SW480 (cell line): ENCODE data around the gene LRRC57.

ENCODE experiments used
- DNase-seq: peaks from one replicate; pipeline ENCODE4 v3.0.0-alpha.2; 2016; ENCODE audit warnings: low spot score

LRRC57 gene

DNA sequence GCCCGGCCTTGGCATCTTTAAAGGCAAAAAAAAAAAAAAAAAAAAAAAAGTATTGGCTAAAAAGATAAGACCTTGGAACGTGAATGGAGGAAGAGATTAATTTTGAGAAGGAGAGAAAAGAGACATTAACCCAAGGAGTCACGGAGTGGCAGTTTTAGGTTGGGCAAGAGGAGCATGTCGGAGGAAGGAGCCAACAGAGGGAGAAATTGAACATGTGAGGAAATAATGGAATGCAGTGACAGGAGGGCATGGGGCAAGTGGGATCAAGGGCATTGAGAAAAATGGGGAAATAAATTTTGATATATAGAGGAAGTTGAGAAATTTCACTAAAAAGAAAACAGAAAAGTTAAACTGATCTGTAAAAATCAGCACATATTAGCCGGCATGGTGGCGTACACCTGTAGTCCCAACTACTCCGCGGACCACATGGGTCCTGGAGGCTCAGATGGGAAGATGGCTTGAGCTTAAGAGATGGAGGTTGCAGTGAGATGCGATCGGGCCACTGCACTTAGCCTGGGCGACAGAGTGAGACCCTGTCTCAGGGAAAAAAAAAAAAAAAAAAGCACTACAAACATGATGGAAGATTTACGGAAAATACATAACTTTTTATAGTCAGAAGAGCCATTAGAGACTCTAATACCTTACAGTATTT, 1.3 kb upstream of the LRRC57 start:
- no peak for DNase-seq

DNA sequence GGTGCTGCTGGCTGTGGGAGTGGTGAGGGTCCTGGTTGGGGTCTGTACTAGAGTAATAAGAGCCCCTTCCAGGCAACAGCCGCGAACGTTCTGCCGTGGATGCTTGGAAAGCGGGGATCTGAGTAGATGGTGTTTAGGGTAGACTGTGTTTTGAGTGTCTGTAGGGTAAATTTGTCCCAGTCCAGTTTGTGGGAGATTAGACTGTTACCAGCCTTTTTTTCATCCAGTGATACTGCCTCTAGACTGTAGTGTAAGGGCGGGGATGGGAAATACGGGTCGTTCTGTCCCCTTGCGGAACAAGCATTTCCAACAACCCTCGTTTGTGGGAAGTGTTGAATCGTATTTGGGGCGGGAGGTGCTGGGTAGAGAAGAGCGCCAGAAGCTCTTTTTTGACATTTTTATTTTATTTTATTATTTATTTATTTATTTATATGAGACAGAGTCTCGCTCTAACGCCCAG, 469 bp upstream of the LRRC57 start:
- DNase-seq: peak; percentile 58

DNA sequence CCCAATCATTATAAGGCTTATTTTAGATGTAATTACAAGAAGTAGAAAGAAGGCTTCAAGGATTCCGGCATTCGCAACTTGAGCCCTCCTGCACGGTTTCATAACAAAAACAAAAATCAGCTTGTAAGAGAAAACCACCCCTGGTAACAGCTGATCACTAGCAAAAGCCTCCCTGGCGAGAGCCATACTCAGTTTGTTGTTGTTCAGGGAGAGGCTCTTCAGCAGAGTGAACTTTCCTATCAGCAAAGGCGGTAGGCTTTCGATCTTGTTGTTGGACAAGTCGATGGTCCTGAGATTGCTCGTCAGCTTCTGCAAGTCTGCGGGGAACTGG, 710 bp downstream of the LRRC57 start:
- no peak for DNase-seq

DNA sequence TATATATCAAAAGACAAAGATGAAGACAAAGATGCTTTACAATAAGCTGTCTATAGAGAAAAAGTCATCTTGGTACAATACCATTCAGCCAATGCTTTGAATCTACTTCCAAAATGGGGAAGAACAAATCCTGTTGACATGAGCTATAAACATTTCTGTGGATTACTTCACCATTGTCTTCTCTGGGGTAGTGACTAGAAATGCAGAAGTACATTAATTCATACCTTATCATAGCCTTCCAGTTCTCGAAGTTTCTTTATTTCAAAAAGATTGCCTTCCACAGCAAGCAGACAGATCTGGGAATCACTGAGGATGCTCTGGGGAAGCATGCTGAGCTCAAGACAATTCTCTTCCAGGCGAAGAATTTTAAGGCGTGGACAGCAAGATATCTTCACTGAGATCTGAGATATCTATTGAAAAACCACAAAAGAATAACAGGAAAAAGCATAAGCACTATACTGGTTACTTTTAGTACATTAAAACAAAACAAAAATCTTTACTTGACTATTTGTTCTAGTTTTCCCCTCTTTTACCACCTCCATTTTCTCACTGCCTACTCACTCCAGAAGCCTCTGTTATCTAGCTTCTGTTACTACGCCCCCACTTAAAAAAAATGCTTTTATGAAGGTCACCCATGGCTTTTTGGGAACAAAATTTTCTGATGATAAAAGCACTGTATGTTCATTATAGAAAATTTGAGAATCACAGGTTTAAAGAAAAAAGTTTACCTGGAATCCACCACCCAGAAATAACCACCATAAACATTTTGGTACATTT, 3.6 kb downstream of the LRRC57 start:
- DNase-seq: no peak

- no peak for DNase-seq
Observed at GRCh38 chr15:42533246-42533645, 15.3 kb downstream of the LRRC57 start.

GRCh38 chr15:42528970-42529369, 19.6 kb downstream of the LRRC57 start:
- no peak for DNase-seq

GRCh38 chr15:42523331-42523730, 25.3 kb downstream of the LRRC57 start:
- DNase-seq: no peak

DNA sequence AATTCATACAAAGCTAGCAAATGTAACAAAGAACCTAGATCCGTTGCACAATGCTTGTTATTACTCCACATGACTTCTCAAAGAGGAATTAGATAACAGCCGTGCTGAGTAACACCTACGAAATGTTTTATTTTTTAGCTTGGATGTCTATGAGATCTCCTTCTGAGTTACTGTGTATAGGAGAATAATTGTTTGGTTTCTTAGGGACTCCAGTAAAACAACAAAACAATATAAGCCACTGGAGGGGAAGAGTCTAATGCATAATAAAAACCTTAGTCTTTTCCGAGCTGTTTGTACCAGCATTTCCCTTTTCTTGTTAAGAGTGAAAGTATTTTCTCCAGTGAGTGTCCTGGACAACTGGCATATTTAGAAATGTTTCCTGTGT, 37.6 kb downstream of the LRRC57 start:
- DNase-seq: no peak

- DNase-seq: no peak
Observed at GRCh38 chr15:42510258-42511006, 38.2 kb downstream of the LRRC57 start.

DNA sequence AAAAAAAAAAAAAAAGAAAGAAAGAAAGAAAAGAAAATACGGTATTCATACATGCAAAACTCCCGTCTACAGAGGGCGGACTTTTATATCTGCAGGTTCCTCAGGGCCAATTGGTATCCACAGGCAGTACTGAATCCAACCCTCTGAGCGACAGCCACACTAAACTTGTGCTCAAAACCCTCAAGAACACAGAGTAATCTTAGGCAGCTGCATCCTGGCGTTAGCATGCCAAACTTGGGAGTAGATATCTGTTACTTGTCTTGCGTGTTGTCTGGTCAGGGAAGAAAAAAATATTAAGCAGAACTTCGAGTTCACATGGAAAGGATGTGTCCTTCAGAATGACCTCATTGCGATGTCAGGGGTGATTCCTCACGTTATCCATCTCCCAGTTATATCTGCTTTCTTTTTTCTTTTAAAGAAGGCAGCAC, 40.3 kb downstream of the LRRC57 start:
- no peak for DNase-seq

GRCh38 chr15:42507514-42507913, 41.1 kb downstream of the LRRC57 start:
- no peak for DNase-seq

DNA sequence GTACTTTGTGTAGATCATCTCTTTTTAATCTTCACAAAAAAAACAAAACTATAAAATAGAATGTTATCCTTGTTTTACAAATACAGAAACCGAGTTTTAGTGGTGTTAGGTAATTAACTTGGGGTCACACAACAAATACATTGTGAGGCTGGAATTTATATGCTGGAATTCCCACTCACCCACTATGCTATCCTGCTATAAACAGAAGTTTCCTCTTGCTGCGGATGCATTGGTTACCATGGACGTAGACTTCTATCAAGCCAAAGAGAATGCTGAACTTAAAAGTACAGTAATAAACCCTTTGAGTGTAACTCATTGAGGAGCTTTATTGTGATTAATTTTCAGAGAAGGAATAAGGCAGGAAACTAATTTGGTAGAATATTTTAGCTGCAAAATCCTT, 44.0 kb downstream of the LRRC57 start:
- no peak for DNase-seq

DNA sequence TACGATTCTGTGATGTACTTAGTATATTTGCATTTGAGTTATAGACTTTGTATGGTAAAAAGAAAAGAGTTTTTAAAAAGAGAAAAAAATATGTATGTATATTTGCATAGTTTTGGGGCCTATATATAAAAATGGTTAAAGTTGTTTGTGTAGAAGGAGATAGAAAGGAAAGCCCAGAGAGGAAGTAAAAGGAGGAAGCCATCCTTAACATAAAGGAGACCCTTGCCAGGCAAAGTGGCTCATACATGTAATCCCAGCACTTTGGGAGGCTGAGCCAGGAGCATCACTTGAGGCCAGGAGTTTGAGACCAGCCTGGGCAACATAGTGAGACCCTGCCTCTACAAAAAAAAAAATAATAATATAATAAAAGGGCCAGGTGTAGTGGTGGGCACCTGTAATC, 44.8 kb downstream of the LRRC57 start:
- no peak for DNase-seq

- DNase-seq: no peak
Observed at GRCh38 chr15:42502477-42502876, 46.1 kb downstream of the LRRC57 start.

DNA sequence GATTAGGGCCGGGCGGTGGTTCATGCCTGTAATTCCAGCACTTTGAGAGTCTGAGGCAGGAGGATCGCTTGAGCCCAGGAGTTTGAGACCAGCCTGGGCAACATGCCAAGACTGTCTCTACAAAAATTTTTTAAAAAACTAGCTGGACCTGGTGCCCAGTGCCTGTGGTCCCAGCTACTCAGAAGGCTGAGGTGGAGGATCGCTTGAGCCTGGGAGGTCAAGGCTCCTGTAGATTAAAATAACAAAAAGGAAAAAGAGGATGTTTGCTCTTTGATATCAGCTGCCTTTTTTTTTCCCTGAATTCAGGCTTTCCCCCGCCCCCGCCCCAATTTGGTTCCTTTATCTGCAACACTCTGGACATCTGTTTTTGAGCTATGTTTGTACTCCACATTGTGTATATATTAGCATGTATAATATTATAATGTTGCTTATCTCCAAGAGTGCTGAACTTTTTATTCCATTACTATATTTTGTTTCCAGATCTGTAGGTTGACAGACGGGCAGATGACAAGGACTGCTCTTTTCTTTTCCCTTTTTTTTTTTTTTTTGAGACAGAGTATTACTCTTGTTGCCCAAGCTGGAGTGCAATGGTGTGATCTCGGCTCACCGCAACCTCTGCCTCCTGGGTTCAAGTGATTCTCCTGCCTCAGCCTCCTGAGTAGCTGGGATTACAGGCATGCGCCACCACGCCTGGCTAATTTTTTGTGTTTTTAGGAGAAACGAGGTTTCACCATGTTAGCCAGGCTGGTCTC, 48.6 kb downstream of the LRRC57 start:
- no peak for DNase-seq

DNA sequence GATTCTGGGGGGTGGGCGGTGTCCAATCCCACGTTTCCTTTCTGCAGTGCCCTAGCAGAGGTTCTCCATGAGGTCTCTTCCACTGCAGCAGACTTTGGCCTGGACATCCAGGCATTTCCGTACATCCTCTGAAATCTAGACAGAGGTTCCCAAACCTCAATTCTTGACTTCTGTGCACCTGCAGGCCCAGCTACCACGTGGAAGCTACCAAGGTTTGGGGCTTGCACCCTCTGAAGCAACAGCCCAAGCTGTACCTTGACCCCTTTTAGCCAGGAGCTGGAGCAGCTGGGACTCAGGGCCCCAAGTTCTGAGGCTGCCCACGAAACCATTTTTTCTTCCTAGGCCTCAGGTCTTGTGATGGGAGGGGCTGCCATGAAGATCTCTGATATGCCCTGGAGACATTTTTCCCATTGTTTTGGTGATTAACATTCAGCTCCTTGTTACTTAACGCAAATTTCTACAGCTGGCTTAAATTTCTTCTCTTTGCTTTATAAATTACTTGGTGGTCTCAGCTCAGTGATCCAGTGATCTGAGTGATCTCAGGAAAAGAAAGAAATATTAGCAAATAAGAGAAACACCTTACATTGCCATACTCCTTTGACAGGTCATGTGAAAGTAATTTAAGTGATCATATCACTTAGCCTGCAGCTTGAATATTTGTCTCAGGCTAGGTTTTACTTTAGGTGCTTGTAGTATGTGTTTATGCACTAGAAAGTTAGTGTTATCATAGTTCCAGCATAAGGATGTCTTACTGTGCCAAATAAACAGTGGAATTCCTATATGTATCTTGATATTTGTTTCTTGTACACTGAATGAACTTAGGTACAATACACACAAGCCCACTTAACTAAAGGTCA, 50.2 kb downstream of the LRRC57 start:
- DNase-seq: no peak

DNA sequence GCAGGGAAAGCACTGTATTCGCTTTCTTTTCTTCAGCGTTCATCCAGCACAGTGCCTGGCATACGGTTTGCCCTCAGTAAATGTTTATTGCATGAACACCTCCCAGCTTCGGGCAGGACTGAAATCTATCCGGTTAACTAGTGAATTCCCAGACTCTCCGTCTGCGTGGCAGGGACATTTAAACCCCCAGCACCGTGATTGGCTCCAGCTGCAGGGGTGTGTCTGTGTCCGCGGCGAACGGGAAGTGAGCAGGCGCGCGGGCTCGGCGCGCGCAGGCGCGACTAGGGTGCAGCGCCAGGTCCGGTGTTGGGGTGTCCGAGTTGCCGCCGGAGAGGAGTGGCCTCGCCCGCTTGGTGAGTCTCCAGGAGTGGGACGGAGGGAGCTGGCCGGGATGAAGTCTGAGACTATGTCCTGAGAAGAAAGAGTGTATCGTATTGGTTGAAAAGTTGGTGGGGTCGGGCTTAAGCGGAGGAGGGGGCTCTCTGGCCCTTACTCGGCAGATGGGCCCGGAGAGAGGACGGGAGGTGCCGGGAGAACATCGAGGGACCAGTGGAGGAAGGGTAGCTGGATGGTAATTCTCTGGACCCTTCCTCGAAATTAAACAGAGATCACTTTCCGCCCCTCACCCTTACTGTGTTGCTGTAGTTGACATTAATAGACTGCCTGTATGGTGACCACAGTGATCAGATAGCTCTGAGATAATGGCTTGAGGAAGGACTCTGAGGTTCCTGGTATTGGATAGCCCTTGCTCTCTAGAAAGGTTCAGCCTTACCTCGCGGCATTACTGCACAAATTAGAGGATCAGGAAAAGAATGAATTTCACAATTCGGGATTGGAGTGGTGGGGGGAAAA, 53.0 kb downstream of the LRRC57 start, which contains the start of gene SNAP23:
Gene SNAP23 (plus strand): TSS at position 274 of the 852 bp plus-strand sequence. CDS start 16,213 bp downstream, outside the sequence.
- peak; percentile 89 for DNase-seq

- DNase-seq: peak; percentile 23
Observed at GRCh38 chr15:42494998-42495360, 53.6 kb downstream of the LRRC57 start.

DNA sequence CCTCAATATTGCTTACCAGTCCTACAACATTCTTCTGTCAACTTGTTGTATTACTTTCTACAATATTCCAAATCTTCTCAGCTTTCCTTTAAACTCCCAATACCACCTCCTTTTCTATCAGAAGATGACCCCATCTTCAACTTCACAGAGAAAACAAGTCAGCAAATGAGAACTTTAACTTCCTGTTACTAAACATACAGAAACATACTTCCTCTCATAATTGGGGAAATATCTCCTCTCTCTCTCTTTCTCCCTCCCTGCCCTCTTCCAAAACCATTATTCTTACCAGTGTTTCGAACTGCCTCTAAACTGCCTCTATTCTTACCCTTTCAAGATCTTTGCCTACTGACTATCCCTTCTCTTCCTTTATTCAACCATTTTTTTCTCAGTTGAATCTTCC, 54.9 kb downstream of the LRRC57 start:
- DNase-seq: no peak

GRCh38 chr15:42491539-42492225, 56.9 kb downstream of the LRRC57 start:
- DNase-seq: peak; percentile 59
